Hematopoietic multipotent progenitor cell treated with erythropoietin and hydrocortisone succinate and interleukin-3 and kit ligand, for 15 days (in vitro differentiated cells): Measurements from ENCODE around the gene TNIP2.
A peak's percentile ranks its signal among the peaks of the same experiment; 100 is the strongest.

Experiments used
- DNase-seq: peaks from one replicate; pipeline ENCODE4 v3.0.0-alpha.2; 2015; ENCODE audit warnings: low spot score

Gene TNIP2

GRCh38 chr4:2755821-2756690 is at the start of gene TNIP2:
TNIP2 (minus strand) TSS chr4:2756336; CDS start chr4:2756289, 47 bp downstream.
- DNase-seq, result peak; percentile 83

- no peak for DNase-seq
These were observed 48.9 kb upstream of the TNIP2 start for GRCh38 chr4:2804973-2805501.

GRCh38 chr4:2804449-2804972 is 48.4 kb upstream of the TNIP2 start:
- DNase-seq, result no peak

GRCh38 chr4:2803624-2804448 is 47.7 kb upstream of the TNIP2 start:
- DNase-seq, result no peak

- DNase-seq, result no peak
These were observed 46.7 kb upstream of the TNIP2 start for GRCh38 chr4:2802618-2803531.

GRCh38 chr4:2800691-2801596 is 44.8 kb upstream of the TNIP2 start:
- no peak for DNase-seq

- DNase-seq, result no peak
These were observed 44.0 kb upstream of the TNIP2 start for GRCh38 chr4:2799971-2800690.

- no peak for DNase-seq
These were observed 43.2 kb upstream of the TNIP2 start for GRCh38 chr4:2799224-2799911.

GRCh38 chr4:2798399-2799223 is 42.5 kb upstream of the TNIP2 start:
- peak; percentile 61 for DNase-seq

- peak; percentile 54 for DNase-seq
These were observed 41.6 kb upstream of the TNIP2 start for GRCh38 chr4:2797545-2798305.

- DNase-seq, result no peak
These were observed 40.9 kb upstream of the TNIP2 start for GRCh38 chr4:2796849-2797544.

GRCh38 chr4:2795893-2796848 is 40.0 kb upstream of the TNIP2 start:
- peak; percentile 26 for DNase-seq

GRCh38 chr4:2795300-2795892 is 39.3 kb upstream of the TNIP2 start:
- no peak for DNase-seq

- DNase-seq, result peak; percentile 78
These were observed 38.6 kb upstream of the TNIP2 start for GRCh38 chr4:2794486-2795299.
